IPS-18c (cell line): ENCODE measurements around the gene MYBPC1.
"Not testable (repeated sequence)": the region's sequence is repeated elsewhere in the genome, so short reads cannot be mapped to it uniquely, and the experiment has no call there.

ENCODE experiments used
- H3K4me3 ChIP-seq: 2 replicates; pipeline ENCODE4 v1.7.0; 2013; ENCODE audit warnings: low read depth, mild to moderate bottlenecking, low read length, moderate library complexity; ENCODE audit not compliant: insufficient read depth
- H3K9me3 ChIP-seq: one replicate; pipeline ENCODE4 v1.6.1; 2013; ENCODE audit warnings: mild to moderate bottlenecking, low read length, moderate library complexity; ENCODE audit not compliant: control insufficient read depth, insufficient read depth

Gene MYBPC1, protein sequence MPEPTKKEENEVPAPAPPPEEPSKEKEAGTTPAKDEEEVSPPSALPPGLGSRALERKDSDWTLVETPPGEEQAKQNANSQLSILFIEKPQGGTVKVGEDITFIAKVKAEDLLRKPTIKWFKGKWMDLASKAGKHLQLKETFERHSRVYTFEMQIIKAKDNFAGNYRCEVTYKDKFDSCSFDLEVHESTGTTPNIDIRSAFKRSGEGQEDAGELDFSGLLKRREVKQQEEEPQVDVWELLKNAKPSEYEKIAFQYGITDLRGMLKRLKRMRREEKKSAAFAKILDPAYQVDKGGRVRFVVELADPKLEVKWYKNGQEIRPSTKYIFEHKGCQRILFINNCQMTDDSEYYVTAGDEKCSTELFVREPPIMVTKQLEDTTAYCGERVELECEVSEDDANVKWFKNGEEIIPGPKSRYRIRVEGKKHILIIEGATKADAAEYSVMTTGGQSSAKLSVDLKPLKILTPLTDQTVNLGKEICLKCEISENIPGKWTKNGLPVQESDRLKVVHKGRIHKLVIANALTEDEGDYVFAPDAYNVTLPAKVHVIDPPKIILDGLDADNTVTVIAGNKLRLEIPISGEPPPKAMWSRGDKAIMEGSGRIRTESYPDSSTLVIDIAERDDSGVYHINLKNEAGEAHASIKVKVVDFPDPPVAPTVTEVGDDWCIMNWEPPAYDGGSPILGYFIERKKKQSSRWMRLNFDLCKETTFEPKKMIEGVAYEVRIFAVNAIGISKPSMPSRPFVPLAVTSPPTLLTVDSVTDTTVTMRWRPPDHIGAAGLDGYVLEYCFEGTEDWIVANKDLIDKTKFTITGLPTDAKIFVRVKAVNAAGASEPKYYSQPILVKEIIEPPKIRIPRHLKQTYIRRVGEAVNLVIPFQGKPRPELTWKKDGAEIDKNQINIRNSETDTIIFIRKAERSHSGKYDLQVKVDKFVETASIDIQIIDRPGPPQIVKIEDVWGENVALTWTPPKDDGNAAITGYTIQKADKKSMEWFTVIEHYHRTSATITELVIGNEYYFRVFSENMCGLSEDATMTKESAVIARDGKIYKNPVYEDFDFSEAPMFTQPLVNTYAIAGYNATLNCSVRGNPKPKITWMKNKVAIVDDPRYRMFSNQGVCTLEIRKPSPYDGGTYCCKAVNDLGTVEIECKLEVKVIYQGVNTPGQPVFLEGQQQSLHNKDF

GRCh38 chr12:101594700-101595099 is at the start of gene MYBPC1:
MYBPC1 (plus strand) TSS chr12:101594971; CDS start chr12:101595071, 100 bp downstream.
- H3K4me3 ChIP-seq, result no peak within 1 kb of the TSS
- no peaks in the 10 kb centered on the region for H3K9me3 ChIP-seq

GRCh38 chr12:101551362-101552114 is 43.2 kb upstream of the MYBPC1 start:
- peaks cover 7% of the 10 kb centered on the region for H3K9me3 ChIP-seq
- H3K4me3 ChIP-seq, result no peak overlapping the region

DNA sequence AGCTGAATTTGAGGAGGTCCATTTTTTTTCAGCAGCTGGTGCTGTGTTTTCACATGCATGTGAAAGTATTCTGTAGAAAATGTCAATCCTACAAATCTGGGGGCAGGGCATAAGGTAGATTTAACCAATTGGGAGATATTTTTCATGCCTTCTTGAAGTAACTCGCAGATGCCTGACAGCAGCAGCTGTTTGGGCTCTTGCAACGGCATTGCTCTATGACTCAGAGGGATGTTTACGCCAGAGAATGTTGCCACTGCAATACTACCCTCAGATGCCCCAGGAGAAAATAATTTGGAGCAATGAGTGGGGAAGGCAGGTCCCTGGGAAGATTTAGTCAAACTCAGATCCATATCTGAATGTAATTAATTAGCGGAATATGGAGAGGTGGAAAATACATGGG is 42.5 kb upstream of the MYBPC1 start:
- H3K9me3 ChIP-seq, result peaks cover 7% of the 10 kb centered on the region

GRCh38 chr12:101557094-101557493 is 37.7 kb upstream of the MYBPC1 start:
- Histone ChIP-seq H3K4me3 (no peak overlapping the region), H3K9me3 (peaks cover 2% of the 10 kb centered on the region)

More for the DNA sequence above, 42.5 kb upstream of the MYBPC1 start:
- H3K4me3 ChIP-seq, result no peak overlapping the region

DNA sequence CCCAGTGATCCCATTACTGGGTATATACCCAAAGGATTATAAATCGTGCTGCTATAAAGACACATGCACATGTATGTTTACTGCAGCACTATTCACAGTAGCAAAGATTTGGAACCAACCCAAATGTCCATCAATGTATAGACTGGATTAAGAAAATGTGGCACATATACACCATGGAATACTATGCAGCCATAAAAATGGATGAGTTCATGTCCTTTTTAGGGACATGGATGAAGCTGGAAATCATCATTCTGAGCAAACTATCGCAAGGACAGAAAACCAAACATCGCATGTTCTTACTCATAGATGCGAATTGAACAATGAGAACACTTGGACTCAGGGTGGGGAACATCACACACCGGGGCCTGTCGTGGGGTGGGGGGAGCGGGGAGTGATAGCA is 36.0 kb upstream of the MYBPC1 start:
- not testable (repeated sequence) for H3K9me3 ChIP-seq, H3K4me3 ChIP-seq

DNA sequence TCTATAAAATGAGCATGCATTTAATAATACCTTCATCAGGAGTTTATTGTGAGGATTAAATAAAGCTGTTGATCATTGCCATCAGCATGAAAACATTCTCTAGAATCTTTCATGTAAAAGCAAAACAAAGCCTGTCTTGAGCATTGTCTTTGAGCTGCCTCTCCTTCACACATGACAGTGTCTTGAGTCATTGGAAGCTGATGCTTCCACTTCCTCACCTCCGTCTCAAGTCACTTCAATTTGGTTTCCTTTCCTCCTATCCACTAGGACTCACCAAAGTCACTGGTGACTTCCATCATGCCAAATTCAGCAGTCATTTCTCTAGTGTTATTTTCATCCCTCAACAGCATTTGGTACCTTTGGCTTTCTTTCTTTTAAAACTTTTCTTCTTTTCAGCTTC is 31.6 kb upstream of the MYBPC1 start:
- peaks cover 2% of the 10 kb centered on the region for H3K9me3 ChIP-seq
- no peak overlapping the region for H3K4me3 ChIP-seq

- H3K4me3 ChIP-seq, result no peak overlapping the region
- H3K9me3 ChIP-seq, result no peaks in the 10 kb centered on the region
Observed at GRCh38 chr12:101564912-101565311, 29.9 kb upstream of the MYBPC1 start.

- H3K4me3 ChIP-seq, result no peak overlapping the region
- H3K9me3 ChIP-seq, result no peaks in the 10 kb centered on the region
Observed at GRCh38 chr12:101566318-101566717, 28.5 kb upstream of the MYBPC1 start.

- Histone ChIP-seq H3K9me3 (no peaks in the 10 kb centered on the region), H3K4me3 (no peak overlapping the region)
Observed at GRCh38 chr12:101567918-101568317, 26.9 kb upstream of the MYBPC1 start.

DNA sequence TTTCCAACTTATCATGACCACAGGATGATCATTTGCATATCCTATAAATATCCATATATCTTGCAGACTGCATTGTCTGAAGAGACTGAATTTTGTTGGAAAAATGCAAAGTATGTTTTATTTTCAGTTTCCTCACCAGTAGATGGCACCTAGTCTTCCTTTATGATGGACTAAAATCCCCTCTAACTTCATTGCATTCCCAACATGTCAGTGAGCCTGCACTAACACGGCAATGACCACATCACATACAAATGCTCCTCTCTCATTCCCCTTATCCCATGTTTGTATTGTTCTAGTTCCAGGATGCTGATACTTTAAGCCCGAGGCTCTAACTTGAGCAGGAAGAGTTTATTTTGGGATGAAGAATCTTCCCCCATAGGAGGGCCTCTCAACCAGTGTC is 24.7 kb upstream of the MYBPC1 start:
- no peak overlapping the region for H3K4me3 ChIP-seq
- no peaks in the 10 kb centered on the region for H3K9me3 ChIP-seq

- Histone ChIP-seq H3K9me3 (no peaks in the 10 kb centered on the region), H3K4me3 (no peak overlapping the region)
Observed at GRCh38 chr12:101571105-101571504, 23.7 kb upstream of the MYBPC1 start.

DNA sequence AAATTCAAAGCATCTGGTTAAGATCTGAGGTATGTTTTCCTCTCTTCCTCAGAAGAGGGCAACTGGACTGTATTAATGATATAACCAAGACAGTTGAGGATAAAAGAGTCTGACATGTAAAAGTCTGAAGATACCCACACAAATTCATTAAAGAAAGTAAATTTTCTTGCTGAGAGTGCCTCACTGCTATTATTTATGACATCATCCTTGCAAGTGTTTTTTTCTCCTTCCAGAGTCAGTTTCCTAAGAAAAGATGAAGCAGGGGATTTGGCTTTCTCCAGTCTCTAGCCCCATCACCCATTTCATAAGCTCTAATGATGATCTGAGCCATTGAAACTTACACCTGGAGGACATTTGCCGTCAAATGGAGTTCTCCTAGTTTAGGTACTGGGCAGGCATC is 21.0 kb upstream of the MYBPC1 start:
- no peaks in the 10 kb centered on the region for H3K9me3 ChIP-seq
- no peak overlapping the region for H3K4me3 ChIP-seq

DNA sequence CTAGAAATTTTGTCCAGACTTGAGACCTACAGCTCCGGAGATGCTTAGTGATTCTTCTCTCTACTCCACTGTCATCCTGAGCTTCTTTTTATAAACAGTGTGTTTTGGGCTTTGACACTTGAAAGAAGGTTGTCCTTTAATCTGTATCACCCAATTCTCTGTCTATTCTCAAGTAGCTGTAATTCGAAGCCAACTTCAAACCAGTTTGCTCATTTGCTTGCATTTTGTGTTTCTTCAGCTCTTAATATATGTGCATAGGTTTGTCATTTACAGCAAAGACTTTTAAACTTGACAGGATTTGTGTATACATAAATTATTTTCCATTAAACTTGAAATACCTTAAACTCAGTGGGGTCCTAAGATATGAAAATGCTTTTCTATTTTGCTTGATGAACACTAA is 16.4 kb upstream of the MYBPC1 start:
- H3K4me3 ChIP-seq, result no peak overlapping the region
- H3K9me3 ChIP-seq, result no peaks in the 10 kb centered on the region

GRCh38 chr12:101581190-101581589 is 13.6 kb upstream of the MYBPC1 start:
- no peaks in the 10 kb centered on the region for H3K9me3 ChIP-seq
- no peak overlapping the region for H3K4me3 ChIP-seq

GRCh38 chr12:101582937-101583336 is 11.8 kb upstream of the MYBPC1 start:
- Histone ChIP-seq H3K9me3 (no peaks in the 10 kb centered on the region), H3K4me3 (no peak overlapping the region)

- Histone ChIP-seq H3K4me3 (no peak overlapping the region), H3K9me3 (no peaks in the 10 kb centered on the region)
Observed at GRCh38 chr12:101590383-101590782, 4.4 kb upstream of the MYBPC1 start.

DNA sequence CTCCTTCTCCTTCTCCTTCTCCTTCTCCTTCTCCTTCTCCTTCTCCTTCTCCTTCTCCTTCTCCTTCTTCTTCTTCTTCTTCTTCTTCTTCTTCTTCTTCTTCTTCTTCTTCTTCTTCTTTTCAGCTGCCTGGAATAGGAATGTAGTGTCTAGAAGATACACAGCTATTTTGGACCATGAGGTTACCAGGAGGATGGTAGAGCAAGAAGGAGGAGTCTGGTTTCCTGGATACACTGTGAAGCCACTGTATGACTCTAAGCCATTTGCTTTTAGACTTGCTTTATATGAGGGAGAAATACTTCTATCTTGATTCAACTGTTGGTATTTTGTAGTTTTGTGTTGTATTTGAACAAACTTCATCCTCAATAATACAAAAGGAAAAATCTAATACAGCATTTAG is 3.0 kb upstream of the MYBPC1 start:
- Histone ChIP-seq H3K4me3 (no peak overlapping the region), H3K9me3 (no peaks in the 10 kb centered on the region)
